Jurkat, Clone E6-1 (cell line): Measurements from ENCODE around the gene RDX. TPM values are rescaled to one million over a fixed set of nuclear protein-coding genes. Genes with fewer than 3 reads are reported as not detected.

Experiments
- DNase-seq: peaks from one replicate; pipeline ENCODE4 v3.0.0-alpha.2; 2011; ENCODE audit warnings: low read depth, low spot score
- H3K4me3 ChIP-seq: 2 replicates; pipeline ENCODE4 v1.5.1; 2011; ENCODE audit warnings: mild to moderate bottlenecking, low read length, control low read depth, moderate library complexity
- polyA plus RNA-seq: library from polyadenylated mRNA; unstranded; fragments of >200 nt; gene quantifications from one replicate; pipeline ENCODE4 v1.2.1, GENCODE V29; 2012; ENCODE audit warnings: missing spikeins; ENCODE audit not compliant: insufficient read length, insufficient read depth

RDX gene
- 14.1 TPM for polyA plus RNA-seq

GRCh38 chr11:110296226-110297075, at the start of gene RDX:
Gene RDX, minus strand, starts transcription at chr11:110296614. Its CDS starts 16,922 bp downstream, at chr11:110279692.
- DNase-seq: no peak

GRCh38 chr11:110345743-110346142, 49.3 kb upstream of the RDX start:
- H3K4me3 ChIP-seq: no peak overlapping the region

More at GRCh38 chr11:110296226-110297075, at the start of gene RDX:
- H3K4me3 ChIP-seq: peak within 1 kb of the TSS; percentile 76

GRCh38 chr11:110340436-110340835, 44.0 kb upstream of the RDX start:
- no peak for DNase-seq
- no peak overlapping the region for H3K4me3 ChIP-seq

More at GRCh38 chr11:110345743-110346142, 49.3 kb upstream of the RDX start:
- DNase-seq: no peak

GRCh38 chr11:110339456-110340250, 43.2 kb upstream of the RDX start:
- no peak for DNase-seq

GRCh38 chr11:110338684-110339083, 42.3 kb upstream of the RDX start:
- DNase-seq: no peak
- no peak overlapping the region for H3K4me3 ChIP-seq

More at GRCh38 chr11:110339456-110340250, 43.2 kb upstream of the RDX start:
- H3K4me3 ChIP-seq: no peak overlapping the region

GRCh38 chr11:110337570-110338193, 41.3 kb upstream of the RDX start:
- H3K4me3 ChIP-seq: no peak overlapping the region
- DNase-seq: no peak

GRCh38 chr11:110336054-110336453, 39.6 kb upstream of the RDX start:
- DNase-seq: no peak
- no peak overlapping the region for H3K4me3 ChIP-seq

- no peak for DNase-seq
- no peak overlapping the region for H3K4me3 ChIP-seq
Measured at GRCh38 chr11:110335358-110335757, 38.9 kb upstream of the RDX start.

GRCh38 chr11:110331626-110332025, 35.2 kb upstream of the RDX start:
- DNase-seq: no peak
- H3K4me3 ChIP-seq: no peak overlapping the region

GRCh38 chr11:110329445-110329844, 33.0 kb upstream of the RDX start:
- no peak for DNase-seq
- no peak overlapping the region for H3K4me3 ChIP-seq

GRCh38 chr11:110327508-110327907, 31.1 kb upstream of the RDX start:
- no peak for DNase-seq
- peak overlapping the region; percentile 11; the same call in 1 of the 2 replicates for H3K4me3 ChIP-seq

GRCh38 chr11:110323786-110324185, 27.4 kb upstream of the RDX start:
- H3K4me3 ChIP-seq: no peak overlapping the region
- DNase-seq: no peak

GRCh38 chr11:110319501-110319900, 23.1 kb upstream of the RDX start:
- no peak for DNase-seq
- no peak overlapping the region for H3K4me3 ChIP-seq

GRCh38 chr11:110318638-110319404, 22.4 kb upstream of the RDX start:
- DNase-seq: no peak
- no peak overlapping the region for H3K4me3 ChIP-seq

- DNase-seq: no peak
Measured at GRCh38 chr11:110317516-110317932, 21.1 kb upstream of the RDX start.

GRCh38 chr11:110314366-110315095, 18.1 kb upstream of the RDX start:
- no peak overlapping the region for H3K4me3 ChIP-seq
- DNase-seq: no peak

More at GRCh38 chr11:110317516-110317932, 21.1 kb upstream of the RDX start:
- H3K4me3 ChIP-seq: no peak overlapping the region

- H3K4me3 ChIP-seq: no peak overlapping the region
- DNase-seq: no peak
Measured at GRCh38 chr11:110312670-110313069, 16.3 kb upstream of the RDX start.
